OCI-LY7 (cell line): ENCODE measurements around the gene PPCDC.

ENCODE experiments used
- CTCF ChIP-seq: fragments of 200-600 bp; sonication (generic); conservative IDR thresholded peaks from 2 replicates; pipeline ENCODE4 v1.5.1; 2014; ENCODE audit warnings: mild to moderate bottlenecking, antibody characterized with exemption, low read length, moderate library complexity, mixed read lengths
- EZH2phosphoT487 ChIP-seq: fragments of 200-600 bp; sonication (generic); IDR thresholded peaks from 2 replicates; pipeline ENCODE4 v1.6.1; 2018; ENCODE audit warnings: low read depth, borderline replicate concordance, mild to moderate bottlenecking, mixed run types, antibody characterized with exemption, low read length, moderate library complexity, mixed read lengths

DNA sequence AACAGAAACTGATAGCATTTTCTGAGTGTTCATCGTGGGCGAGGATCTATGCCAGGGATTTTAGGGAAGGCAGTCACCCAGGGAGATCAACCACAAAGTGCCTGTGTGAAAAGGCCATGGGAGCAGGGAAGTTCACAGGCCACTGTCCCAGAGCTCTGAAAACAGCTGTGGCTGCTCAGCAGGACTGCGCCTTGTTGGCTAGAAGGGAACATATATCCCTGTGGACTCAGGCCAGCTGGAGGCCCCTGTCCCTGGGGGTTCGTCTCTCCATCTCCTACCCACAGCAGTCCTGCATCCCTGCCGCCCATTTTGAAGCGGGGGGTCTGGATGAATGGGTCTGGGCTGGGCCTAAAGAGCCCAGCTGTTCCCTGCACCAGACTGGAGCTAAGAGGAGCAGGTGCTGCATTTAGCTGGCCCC lies 27.8 kb downstream of the PPCDC start:
- TF ChIP-seq CTCF, result no peak
- no peak for TF ChIP-seq EZH2phosphoT487
